ENCODE data around the gene TRPC3.

DNA sequence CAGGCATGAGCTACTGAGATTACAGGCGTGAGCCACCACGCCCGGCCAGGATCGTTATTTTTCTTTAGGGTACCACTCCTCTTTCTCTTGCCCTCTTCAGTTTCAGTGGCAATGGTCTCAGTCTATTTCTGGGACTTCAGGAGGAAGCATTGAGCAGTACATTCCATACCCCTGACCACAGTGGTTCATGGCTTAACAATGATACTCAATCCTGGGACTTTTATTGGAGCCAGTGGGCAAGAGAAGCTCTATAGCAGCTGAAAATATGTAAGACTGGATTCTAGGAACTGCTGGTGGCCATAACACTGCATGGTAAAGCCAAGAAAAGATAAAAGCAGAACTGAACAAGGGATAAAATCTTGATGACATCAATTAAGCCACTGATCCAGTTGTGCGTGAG, 122.3 kb downstream of the TRPC3 start:
- TF ChIP-seq, protein P1, sequence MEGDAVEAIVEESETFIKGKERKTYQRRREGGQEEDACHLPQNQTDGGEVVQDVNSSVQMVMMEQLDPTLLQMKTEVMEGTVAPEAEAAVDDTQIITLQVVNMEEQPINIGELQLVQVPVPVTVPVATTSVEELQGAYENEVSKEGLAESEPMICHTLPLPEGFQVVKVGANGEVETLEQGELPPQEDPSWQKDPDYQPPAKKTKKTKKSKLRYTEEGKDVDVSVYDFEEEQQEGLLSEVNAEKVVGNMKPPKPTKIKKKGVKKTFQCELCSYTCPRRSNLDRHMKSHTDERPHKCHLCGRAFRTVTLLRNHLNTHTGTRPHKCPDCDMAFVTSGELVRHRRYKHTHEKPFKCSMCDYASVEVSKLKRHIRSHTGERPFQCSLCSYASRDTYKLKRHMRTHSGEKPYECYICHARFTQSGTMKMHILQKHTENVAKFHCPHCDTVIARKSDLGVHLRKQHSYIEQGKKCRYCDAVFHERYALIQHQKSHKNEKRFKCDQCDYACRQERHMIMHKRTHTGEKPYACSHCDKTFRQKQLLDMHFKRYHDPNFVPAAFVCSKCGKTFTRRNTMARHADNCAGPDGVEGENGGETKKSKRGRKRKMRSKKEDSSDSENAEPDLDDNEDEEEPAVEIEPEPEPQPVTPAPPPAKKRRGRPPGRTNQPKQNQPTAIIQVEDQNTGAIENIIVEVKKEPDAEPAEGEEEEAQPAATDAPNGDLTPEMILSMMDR (IDR thresholded peaks at IDR 0.05): no peak
- TF ChIP-seq POLR2A (IDR thresholded peaks at IDR 0.05): no peak
